Astrocyte (in vitro differentiated cells and primary cell): ENCODE data around the gene GDF2. TPM values are rescaled to one million over a fixed set of nuclear protein-coding genes. Genes with fewer than 3 reads are reported as not detected.

Source experiments
- DNase-seq: peaks from one replicate; pipeline ENCODE4 v3.0.0-alpha.2; 2010; ENCODE audit warnings: low read depth
- FAIRE-seq: peaks from 2 replicates; lab custom pipeline; 2011; peaks lifted over from hg19 to GRCh38; lab: Jason Lieb, UNC
- H2AFZ ChIP-seq: 2 replicates; pipeline ENCODE4 v1.6.0; 2012; ENCODE audit warnings: low read depth, low read length, inconsistent platforms
- H3K27ac ChIP-seq: 2 replicates; pipeline ENCODE4 v1.5.1; 2011; ENCODE audit warnings: low read depth, low read length, inconsistent platforms
- H3K27me3 ChIP-seq: 2 replicates; pipeline ENCODE4 v1.6.0; 2011; ENCODE audit warnings: low read length, inconsistent platforms; ENCODE audit not compliant: insufficient read depth
- H3K36me3 ChIP-seq: 2 replicates; pipeline ENCODE4 v1.5.1; 2011; ENCODE audit warnings: low read length, inconsistent platforms; ENCODE audit not compliant: insufficient read depth
- H3K4me1 ChIP-seq: 2 replicates; pipeline ENCODE4 v1.5.1; 2011; ENCODE audit warnings: low read length, inconsistent platforms; ENCODE audit not compliant: insufficient read depth
- H3K4me2 ChIP-seq: 2 replicates; pipeline ENCODE4 v1.6.0; 2012; ENCODE audit warnings: low read length, inconsistent platforms
- H3K4me3 ChIP-seq: 2 replicates; pipeline ENCODE4 v1.5.1; 2011; ENCODE audit warnings: low read depth, mild to moderate bottlenecking, low read length, inconsistent platforms; ENCODE audit not compliant: insufficient read depth
- H3K79me2 ChIP-seq: 2 replicates; pipeline ENCODE4 v1.6.0; 2012; ENCODE audit warnings: mild to moderate bottlenecking, low read length, inconsistent platforms; ENCODE audit not compliant: insufficient read depth
- H3K9ac ChIP-seq: 2 replicates; pipeline ENCODE4 v1.6.0; 2012; ENCODE audit warnings: mild to moderate bottlenecking, low read length, inconsistent platforms
- H3K9me3 ChIP-seq: 2 replicates; pipeline ENCODE4 v1.5.1; 2012; ENCODE audit warnings: low read depth, mild to moderate bottlenecking, low read length, inconsistent platforms; ENCODE audit not compliant: insufficient read depth
- H4K20me1 ChIP-seq: 2 replicates; pipeline ENCODE4 v1.6.0; 2012; ENCODE audit warnings: low read length, inconsistent platforms; ENCODE audit not compliant: insufficient read depth
- H3K27ac Mint-ChIP-seq: one replicate; pipeline ENCODE4 v1.8.0; 2021; ENCODE audit warnings: mild to moderate bottlenecking, mixed read lengths; ENCODE audit not compliant: unreplicated experiment
- H3K27me3 Mint-ChIP-seq: one replicate; pipeline ENCODE4 v1.8.0; 2021; ENCODE audit warnings: low read depth, mixed read lengths; ENCODE audit not compliant: unreplicated experiment
- H3K36me3 Mint-ChIP-seq: one replicate; pipeline ENCODE4 v1.8.0; 2021; ENCODE audit warnings: low read depth, mixed read lengths; ENCODE audit not compliant: unreplicated experiment
- H3K4me1 Mint-ChIP-seq: one replicate; pipeline ENCODE4 v1.8.0; 2021; ENCODE audit warnings: low read depth, mixed read lengths; ENCODE audit not compliant: unreplicated experiment
- H3K4me3 Mint-ChIP-seq: one replicate; pipeline ENCODE4 v1.8.0; 2021; ENCODE audit warnings: mild to moderate bottlenecking, moderate library complexity, mixed read lengths; ENCODE audit not compliant: unreplicated experiment
- H3K9me3 Mint-ChIP-seq: one replicate; pipeline ENCODE4 v1.8.0; 2021; ENCODE audit warnings: mild to moderate bottlenecking, mixed read lengths; ENCODE audit not compliant: unreplicated experiment
- CTCF ChIP-seq: IDR thresholded peaks from 2 replicates; pipeline ENCODE4 v1.5.1; 2011; ENCODE audit warnings: low read depth, mild to moderate bottlenecking, inconsistent platforms, low read length, moderate library complexity; ENCODE audit not compliant: insufficient read depth
- EZH2 ChIP-seq: IDR thresholded peaks from 2 replicates; pipeline ENCODE4 v1.6.1; 2012; ENCODE audit warnings: mild to moderate bottlenecking, low read length, inconsistent platforms; ENCODE audit not compliant: insufficient read depth
- total RNA-seq: library from RNA; stranded (reverse); gene quantifications from 2 replicates; pipeline ENCODE4 v1.2.1, GENCODE V29; 2021

GDF2 gene
- total RNA-seq, 1 donor from 2014 or later: not detected

- H3K4me1 ChIP-seq: no peaks in the 10 kb centered on the region
- H3K79me2 ChIP-seq: no peaks in the 10 kb centered on the region
- DNase-seq (no peak), FAIRE-seq (no peak)
- H3K36me3 Mint-ChIP-seq: peaks cover 3% of the 10 kb centered on the region
- no peak overlapping the region for H3K27ac ChIP-seq
- no peaks in the 10 kb centered on the region for H3K27me3 ChIP-seq
- no peaks in the 10 kb centered on the region for H3K9me3 ChIP-seq
- H4K20me1 ChIP-seq: no peaks in the 10 kb centered on the region
- H3K4me3 Mint-ChIP-seq: no peak overlapping the region
- no peak overlapping the region for H3K9ac ChIP-seq
- H3K27me3 Mint-ChIP-seq: peaks cover 43% of the 10 kb centered on the region
- TF ChIP-seq EZH2: no peak
- TF ChIP-seq CTCF: no peak
- H3K4me1 Mint-ChIP-seq: no peaks in the 10 kb centered on the region
- H3K27ac Mint-ChIP-seq: no peak overlapping the region
- H2AFZ ChIP-seq: no peak overlapping the region
- H3K9me3 Mint-ChIP-seq: peaks cover 5% of the 10 kb centered on the region
- H3K36me3 ChIP-seq: no peaks in the 10 kb centered on the region
- no peak overlapping the region for H3K4me3 ChIP-seq
- H3K4me2 ChIP-seq: no peak overlapping the region
These were observed 44.6 kb downstream of the GDF2 start for GRCh38 chr10:47366731-47367460.

- no peaks in the 10 kb centered on the region for H3K79me2 ChIP-seq
- no peak overlapping the region for H3K9ac ChIP-seq
- no peaks in the 10 kb centered on the region for H3K4me1 ChIP-seq
- Mint-ChIP-seq H3K36me3 (peaks cover 3% of the 10 kb centered on the region), H3K27ac (no peak overlapping the region), H3K4me3 (no peak overlapping the region), H3K9me3 (peaks cover 5% of the 10 kb centered on the region), H3K4me1 (no peaks in the 10 kb centered on the region), H3K27me3 (peaks cover 45% of the 10 kb centered on the region)
- no peak overlapping the region for H3K4me2 ChIP-seq
- no peaks in the 10 kb centered on the region for H3K9me3 ChIP-seq
- H2AFZ ChIP-seq: no peak overlapping the region
- no peaks in the 10 kb centered on the region for H4K20me1 ChIP-seq
- no peaks in the 10 kb centered on the region for H3K27me3 ChIP-seq
- H3K27ac ChIP-seq: no peak overlapping the region
- H3K4me3 ChIP-seq: no peak overlapping the region
- no peaks in the 10 kb centered on the region for H3K36me3 ChIP-seq
- DNase-seq (no peak), FAIRE-seq (no peak)
- TF ChIP-seq CTCF (no peak), EZH2 (no peak)
These were observed 45.4 kb downstream of the GDF2 start for GRCh38 chr10:47367646-47368045.

GRCh38 chr10:47368431-47369180, 46.4 kb downstream of the GDF2 start:
- no peak overlapping the region for H3K9ac ChIP-seq
- no peak overlapping the region for H3K4me3 ChIP-seq
- H4K20me1 ChIP-seq: no peaks in the 10 kb centered on the region
- Mint-ChIP-seq H3K4me3 (no peak overlapping the region), H3K4me1 (no peaks in the 10 kb centered on the region), H3K9me3 (peaks cover 5% of the 10 kb centered on the region), H3K27ac (no peak overlapping the region), H3K27me3 (peaks cover 47% of the 10 kb centered on the region), H3K36me3 (peaks cover 3% of the 10 kb centered on the region)
- H3K4me2 ChIP-seq: no peak overlapping the region
- H2AFZ ChIP-seq: no peak overlapping the region
- no peaks in the 10 kb centered on the region for H3K79me2 ChIP-seq
- H3K27me3 ChIP-seq: no peaks in the 10 kb centered on the region
- no peaks in the 10 kb centered on the region for H3K4me1 ChIP-seq
- TF ChIP-seq EZH2: no peak
- no peak for TF ChIP-seq CTCF
- H3K9me3 ChIP-seq: no peaks in the 10 kb centered on the region
- H3K27ac ChIP-seq: no peak overlapping the region
- no peak for FAIRE-seq
- DNase-seq: no peak
- no peaks in the 10 kb centered on the region for H3K36me3 ChIP-seq
